Activated T-cell treated with anti-CD3 and anti-CD28 coated beads, Interleukin-2, amount 50 U/mL, for 4 hours (primary cell): ENCODE data around the gene PRODH. TPM values are rescaled to one million over a fixed set of nuclear protein-coding genes. Genes with fewer than 3 reads are reported as not detected.
"Not testable (repeated sequence)": the region's sequence is repeated elsewhere in the genome, so short reads cannot be mapped to it uniquely, and the experiment has no call there.

Experiments used
- ATAC-seq, 2 donors: fragments of 200-7000 bp; cut with Tn5 transposase; one replicate each; pipeline ENCODE4 v1.10.0; 2021
- DNase-seq: peaks from one replicate; pipeline ENCODE4 v3.0.0-alpha.2; 2020
- H3K27me3 Mint-ChIP-seq: one replicate; pipeline ENCODE4 v1.8.0; 2021; ENCODE audit warnings: low read depth, mixed read lengths
- H3K36me3 Mint-ChIP-seq: one replicate; pipeline ENCODE4 v1.8.0; 2022; ENCODE audit warnings: mixed read lengths; ENCODE audit not compliant: insufficient read depth
- H3K4me1 Mint-ChIP-seq: one replicate; pipeline ENCODE4 v1.8.0; 2021; ENCODE audit warnings: low read depth, mixed read lengths
- H3K4me3 Mint-ChIP-seq: one replicate; pipeline ENCODE4 v1.8.0; 2021; ENCODE audit warnings: mild to moderate bottlenecking, moderate library complexity, mixed read lengths
- H3K9me3 Mint-ChIP-seq: one replicate; pipeline ENCODE4 v1.8.0; 2021; ENCODE audit warnings: mixed read lengths
- total RNA-seq, 3 donors: library from RNA; stranded (reverse); gene quantifications; one replicate each; pipeline ENCODE4 v1.2.1, GENCODE V29; 2021

The PRODH gene
- total RNA-seq, 3 donors from 2014 or later, result 0.16 to 0.40 (median 0.19) TPM

DNA sequence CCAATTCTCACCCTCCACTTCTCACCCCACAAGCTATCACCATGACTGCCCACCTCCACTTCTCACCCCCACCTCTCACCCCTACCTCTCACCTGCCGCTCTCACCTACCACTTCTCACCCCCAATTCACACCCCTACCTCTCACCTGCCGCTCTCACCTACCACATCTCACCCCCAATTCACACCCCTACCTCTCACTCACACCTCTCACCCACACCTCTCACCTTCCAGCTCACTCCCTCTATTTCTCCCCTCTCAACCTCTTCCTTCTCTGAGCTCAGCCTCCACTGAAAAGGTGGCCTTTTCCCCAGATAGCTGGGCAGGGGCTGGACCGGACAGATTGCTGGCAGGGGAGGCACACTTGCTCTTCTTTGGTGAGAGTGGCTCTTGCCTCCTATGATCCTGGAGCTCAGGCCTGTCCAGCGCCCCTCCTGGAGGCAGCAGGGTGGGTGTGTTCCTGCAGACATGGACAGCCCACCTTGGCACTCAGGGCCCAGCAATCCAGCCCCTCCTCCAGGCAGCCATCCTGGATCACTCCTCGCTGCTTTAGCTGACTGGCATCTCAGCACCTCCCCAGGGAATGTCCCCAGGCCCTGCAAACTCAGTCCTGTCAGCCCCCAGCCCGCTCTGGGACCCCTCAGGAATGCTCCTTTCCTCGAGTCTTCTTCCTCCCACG lies 25.7 kb upstream of the PRODH start:
- not testable (repeated sequence) for H3K36me3 Mint-ChIP-seq, DNase-seq, H3K4me3 Mint-ChIP-seq, H3K27me3 Mint-ChIP-seq, H3K9me3 Mint-ChIP-seq, H3K4me1 Mint-ChIP-seq, ATAC-seq

DNA sequence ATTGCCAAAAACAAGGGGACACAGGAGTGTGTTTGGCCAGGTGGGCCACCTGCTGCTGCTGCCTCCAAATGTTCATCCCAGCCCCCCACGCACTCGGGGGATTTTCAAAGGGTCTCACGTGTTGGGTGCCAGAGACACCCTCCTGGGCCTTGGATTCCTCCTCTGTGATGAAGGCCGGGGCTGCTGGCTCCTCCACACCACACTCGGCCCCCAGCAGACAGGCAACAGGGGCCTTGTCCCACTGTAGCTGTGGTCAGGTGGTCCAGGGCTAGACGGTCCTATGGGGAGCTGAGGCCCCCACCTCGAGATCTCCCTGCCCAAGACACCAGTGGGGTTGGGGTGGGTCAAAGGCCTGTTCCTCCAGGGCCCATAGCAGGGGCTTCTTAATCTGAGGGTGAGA lies 25.1 kb upstream of the PRODH start:
- not testable (repeated sequence) for H3K36me3 Mint-ChIP-seq, H3K4me3 Mint-ChIP-seq, H3K27me3 Mint-ChIP-seq, ATAC-seq, H3K4me1 Mint-ChIP-seq, H3K9me3 Mint-ChIP-seq, DNase-seq

DNA sequence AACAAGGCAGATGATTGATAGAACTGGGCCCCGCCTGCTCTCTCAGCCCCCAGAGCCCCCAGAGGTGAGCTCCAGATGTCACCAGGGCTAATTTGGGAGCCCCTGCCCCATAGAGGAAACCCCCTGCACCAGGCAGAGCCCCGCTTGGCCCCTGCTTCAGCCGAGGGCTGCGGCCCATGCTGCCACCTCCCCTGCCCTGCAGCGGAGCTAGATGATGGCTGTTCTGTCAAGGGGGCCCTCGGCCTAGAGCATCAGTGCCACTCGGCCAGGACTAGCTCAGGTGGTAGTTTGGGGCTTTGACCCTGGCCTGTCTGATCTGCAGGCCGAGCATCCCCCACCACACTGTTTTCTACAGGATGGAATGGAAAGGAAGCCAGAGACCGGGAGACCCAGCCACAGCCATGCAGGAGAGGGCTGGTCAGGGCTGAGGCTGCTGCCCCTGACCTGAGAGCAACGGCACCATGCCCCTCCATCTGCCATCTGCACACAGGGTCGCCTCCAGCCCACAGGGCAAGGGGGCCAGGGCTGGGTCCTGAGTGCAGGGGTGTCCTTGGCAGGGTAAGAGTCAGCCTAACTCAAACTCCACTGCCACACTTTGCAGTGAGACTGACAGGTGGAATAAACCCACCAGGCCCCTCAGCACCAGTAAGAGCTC lies 24.2 kb upstream of the PRODH start:
- not testable (repeated sequence) for H3K4me3 Mint-ChIP-seq, H3K4me1 Mint-ChIP-seq, ATAC-seq, DNase-seq, H3K9me3 Mint-ChIP-seq, H3K36me3 Mint-ChIP-seq, H3K27me3 Mint-ChIP-seq

DNA sequence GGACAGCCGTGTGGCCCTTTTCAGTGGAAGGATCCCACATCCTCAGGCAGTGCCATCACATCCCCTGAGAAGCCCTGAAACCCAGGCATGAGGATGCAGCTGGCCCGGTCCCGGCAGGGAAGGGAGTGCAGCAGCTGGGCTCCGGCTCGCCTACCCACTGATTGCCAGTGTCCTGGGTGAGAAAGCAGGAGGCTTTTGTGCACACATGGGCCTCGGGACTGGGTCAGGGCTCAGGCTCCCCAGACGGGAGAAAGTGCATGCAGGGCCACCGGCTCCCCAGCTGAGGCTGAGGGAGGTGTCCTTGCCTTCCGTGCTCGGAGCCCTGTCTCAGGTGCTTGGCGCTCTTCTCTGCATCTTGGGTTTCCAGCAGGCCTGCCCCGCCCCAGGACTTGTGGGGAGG lies 23.6 kb upstream of the PRODH start:
- H3K36me3 Mint-ChIP-seq, DNase-seq: not testable (repeated sequence)

DNA sequence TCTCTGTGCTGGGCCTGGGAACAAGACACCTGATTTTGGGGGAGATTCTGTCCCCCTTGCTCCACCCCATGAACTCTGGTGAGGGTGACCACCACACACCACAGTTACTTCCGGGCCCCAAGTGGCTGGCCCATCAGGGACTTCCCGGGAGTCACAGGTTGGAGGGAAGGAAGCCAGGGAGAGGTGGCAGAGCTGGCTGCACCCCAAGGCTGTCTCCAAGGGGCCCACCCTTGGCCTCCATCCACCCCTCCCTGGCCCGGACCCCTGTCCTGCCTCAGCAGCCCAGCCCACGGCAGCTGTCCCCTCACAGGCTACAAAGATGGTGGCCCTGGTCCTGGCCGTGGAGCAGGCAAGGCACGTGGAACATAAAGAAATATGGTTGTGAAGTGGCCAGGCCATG lies 23.2 kb upstream of the PRODH start:
- not testable (repeated sequence) for H3K27me3 Mint-ChIP-seq, H3K36me3 Mint-ChIP-seq, DNase-seq, H3K4me1 Mint-ChIP-seq, H3K4me3 Mint-ChIP-seq, ATAC-seq, H3K9me3 Mint-ChIP-seq

More for the DNA sequence above, 23.6 kb upstream of the PRODH start:
- H3K4me3 Mint-ChIP-seq, ATAC-seq, H3K4me1 Mint-ChIP-seq, H3K27me3 Mint-ChIP-seq, H3K9me3 Mint-ChIP-seq: not testable (repeated sequence)

DNA sequence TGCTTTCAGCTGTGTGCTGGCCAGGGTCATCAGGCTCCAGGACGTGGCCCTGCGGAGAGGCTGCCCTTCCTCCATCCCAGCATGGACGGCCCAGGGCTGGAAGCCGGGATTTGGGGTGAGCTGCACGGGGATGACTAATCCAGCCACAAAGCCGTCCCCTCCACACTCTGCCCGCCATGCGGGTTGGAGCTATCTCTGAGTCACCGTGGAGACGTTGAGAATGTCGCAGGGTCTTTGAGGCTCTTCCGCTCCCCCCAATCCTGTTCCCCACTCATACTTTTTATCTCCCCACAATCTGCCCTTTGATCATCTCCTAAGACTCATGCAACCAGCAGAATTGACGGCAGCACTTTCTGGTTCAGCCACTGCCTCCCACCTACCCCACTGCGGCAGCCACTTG lies 22.6 kb upstream of the PRODH start:
- not testable (repeated sequence) for DNase-seq, H3K27me3 Mint-ChIP-seq, H3K9me3 Mint-ChIP-seq, H3K4me1 Mint-ChIP-seq, H3K36me3 Mint-ChIP-seq, H3K4me3 Mint-ChIP-seq
- ATAC-seq, result peak; percentile 62 to 65

DNA sequence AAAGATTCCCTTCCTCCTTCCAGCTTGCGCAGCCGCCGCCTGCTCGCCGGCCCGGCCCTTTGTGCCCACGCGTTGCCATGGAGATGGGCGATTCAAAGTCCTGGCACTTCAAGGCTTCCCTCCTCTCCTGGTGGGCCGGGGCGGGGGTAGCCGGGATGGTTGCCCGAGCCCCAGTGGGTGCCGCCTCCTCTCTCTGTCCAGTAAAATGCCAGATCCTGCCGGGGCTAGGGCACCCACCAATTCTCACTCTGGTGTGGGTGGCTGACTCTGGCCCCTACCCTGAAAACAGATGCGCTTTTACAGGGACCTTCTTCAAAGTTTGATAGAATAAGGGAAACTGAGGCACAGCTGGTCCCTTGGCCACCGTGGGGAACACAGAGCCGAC lies 22.2 kb upstream of the PRODH start:
- H3K4me1 Mint-ChIP-seq, DNase-seq, ATAC-seq, H3K9me3 Mint-ChIP-seq, H3K36me3 Mint-ChIP-seq, H3K27me3 Mint-ChIP-seq, H3K4me3 Mint-ChIP-seq: not testable (repeated sequence)

DNA sequence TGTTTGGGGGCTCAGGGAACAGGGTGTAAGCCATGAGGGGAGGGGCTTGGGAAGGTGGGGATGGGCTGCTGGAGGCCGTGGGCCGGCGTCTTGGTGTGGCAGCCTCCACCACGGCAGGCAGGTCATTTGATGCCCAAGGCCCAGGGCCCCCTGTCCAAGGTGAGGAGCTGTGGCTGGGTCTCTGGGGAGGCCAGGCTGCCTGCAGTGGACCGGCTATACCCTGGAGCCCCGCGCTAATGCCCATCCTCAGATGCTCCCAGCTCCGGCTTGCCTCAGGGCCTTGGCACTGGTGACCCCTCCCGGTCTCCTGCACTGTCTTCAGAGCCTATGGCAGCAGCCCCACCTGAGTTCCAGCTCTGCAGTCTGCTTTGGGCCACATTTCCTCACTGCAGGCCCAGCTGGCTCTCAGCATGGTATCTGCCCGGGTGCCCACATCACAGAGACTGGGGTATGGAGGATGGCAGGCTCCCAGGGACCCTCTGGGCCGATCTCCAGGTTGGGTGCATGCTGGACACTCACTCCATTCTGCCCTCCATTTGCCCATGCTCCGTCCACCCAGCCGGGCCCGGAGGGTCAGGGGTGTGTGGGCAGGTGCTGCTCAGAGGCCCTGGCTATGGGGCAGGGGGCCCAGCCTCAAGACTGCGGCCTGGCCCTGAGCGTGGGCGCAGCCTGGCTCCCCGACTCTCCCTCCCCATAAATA lies 21.7 kb upstream of the PRODH start:
- H3K9me3 Mint-ChIP-seq, ATAC-seq, DNase-seq: not testable (repeated sequence)

DNA sequence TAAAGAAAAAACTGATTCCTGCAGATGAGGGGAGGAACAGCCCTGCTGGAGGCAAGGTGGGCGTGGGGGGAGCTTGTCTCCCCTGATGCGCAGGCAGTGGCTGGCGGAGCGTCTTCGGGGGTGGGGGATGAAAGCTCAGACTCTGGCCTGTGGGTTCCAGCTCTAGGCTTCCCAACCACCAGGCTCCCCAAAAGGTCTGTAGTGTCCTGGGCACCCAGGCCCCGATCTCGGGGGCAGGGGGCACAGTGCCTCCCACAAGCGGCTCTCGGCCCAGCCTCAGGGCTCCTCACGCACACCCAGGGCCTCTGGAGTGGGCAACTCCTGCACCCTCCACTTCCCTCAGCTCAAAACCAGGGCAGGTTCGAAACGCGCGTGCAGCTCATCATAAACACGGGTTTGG lies 20.9 kb upstream of the PRODH start:
- not testable (repeated sequence) for ATAC-seq, H3K9me3 Mint-ChIP-seq, H3K36me3 Mint-ChIP-seq, H3K4me1 Mint-ChIP-seq, H3K4me3 Mint-ChIP-seq, DNase-seq, H3K27me3 Mint-ChIP-seq

More for the DNA sequence above, 21.7 kb upstream of the PRODH start:
- H3K27me3 Mint-ChIP-seq, H3K4me1 Mint-ChIP-seq, H3K4me3 Mint-ChIP-seq, H3K36me3 Mint-ChIP-seq: not testable (repeated sequence)

DNA sequence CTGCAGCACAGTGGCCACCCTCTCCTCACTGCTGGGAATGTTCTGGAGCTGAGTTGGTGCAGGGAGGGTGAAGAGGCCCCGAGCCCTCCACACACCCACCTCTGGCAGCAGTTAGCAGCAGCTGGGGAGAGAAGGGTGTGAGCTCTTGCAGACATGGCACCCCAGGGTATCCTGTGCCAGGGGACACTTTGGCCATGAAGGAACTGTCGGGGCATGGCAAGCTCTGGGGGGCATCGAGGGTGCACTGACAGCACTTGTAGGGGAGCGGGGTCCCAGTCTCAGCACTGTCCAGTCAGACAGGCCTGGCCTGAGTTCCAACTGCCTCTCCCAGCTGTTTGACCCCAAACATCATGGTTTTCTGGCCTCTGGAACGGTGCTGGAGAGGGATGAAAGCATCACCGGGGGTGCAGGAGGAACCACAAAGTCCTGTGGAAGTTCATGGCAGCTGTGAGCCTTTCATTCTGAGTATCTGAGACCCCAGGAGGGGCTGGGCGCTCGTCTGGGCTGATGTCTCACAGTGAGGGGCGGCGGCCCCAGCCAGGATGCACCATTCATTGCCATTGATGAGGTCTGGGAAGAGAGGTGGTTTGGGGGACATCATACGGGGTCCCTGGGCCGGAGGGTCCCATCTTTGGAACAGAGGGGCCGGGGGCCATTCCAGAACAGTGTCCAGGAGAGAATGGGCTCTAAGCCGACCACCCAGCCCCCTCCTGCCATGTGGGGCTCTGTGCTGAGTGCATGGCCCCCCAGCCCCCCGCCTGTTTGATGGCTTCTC lies 20.2 kb upstream of the PRODH start:
- H3K27me3 Mint-ChIP-seq, result peaks cover 11% of the 10 kb centered on the region
- not testable (repeated sequence) for H3K9me3 Mint-ChIP-seq, H3K36me3 Mint-ChIP-seq, ATAC-seq, H3K4me3 Mint-ChIP-seq, DNase-seq, H3K4me1 Mint-ChIP-seq

DNA sequence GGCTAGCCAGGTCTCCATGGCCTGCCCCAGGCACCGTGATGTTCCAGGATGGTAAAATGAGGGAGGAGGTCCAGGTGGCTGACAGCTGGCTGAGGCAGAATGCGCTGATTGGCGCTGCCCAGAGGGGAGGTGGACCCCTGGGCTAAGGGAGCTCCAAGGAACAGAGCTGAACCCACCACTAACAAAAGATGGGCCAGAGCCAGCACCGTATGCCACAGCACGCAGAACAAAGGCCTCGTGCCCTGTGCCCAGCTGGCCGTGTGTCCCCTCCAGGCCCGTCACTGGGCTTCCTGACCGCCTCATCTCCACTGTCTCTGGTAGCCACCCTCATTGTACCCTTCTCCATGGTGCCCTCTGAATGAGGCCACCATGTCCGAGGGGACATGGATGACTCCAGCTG lies 19.6 kb upstream of the PRODH start:
- Mint-ChIP-seq H3K4me1 (peaks cover 2% of the 10 kb centered on the region), H3K27me3 (peaks cover 14% of the 10 kb centered on the region), H3K36me3 (no peaks in the 10 kb centered on the region), H3K4me3 (no peak overlapping the region), H3K9me3 (no peaks in the 10 kb centered on the region)
- DNase-seq (no peak), ATAC-seq (no peak)

DNA sequence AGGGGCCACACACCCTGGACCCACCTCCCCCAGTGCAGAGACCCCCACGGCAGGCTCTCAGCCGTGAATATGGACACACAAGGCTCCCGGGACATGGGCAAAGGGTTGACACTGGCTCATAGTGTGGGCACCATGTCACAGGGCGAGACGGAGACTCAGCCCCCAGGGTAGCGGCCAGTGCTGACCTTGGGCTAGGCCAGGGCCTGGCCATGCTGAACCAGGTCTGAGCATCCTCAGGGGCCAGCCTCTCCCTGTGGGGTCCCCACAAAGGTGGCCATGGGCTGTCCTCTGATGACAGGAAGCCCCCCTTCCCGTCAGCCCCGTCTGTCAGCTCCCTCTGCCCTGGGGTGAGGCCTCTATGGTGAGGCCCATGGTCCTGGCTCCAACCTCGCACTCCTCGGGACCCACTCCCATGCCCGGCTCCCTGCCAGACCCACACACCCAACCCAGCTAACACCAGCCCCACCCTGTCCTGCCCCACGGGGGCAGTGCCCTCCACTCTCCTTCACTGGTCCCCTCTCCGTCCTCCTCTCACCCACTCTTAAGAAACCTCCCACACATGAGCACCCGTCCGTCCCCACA lies 19.0 kb upstream of the PRODH start:
- H3K27me3 Mint-ChIP-seq, result peaks cover 18% of the 10 kb centered on the region
- no peak for ATAC-seq
- no peaks in the 10 kb centered on the region for H3K9me3 Mint-ChIP-seq
- H3K4me1 Mint-ChIP-seq, result peaks cover 2% of the 10 kb centered on the region
- H3K36me3 Mint-ChIP-seq, result no peaks in the 10 kb centered on the region
- DNase-seq, result no peak
- no peak overlapping the region for H3K4me3 Mint-ChIP-seq

DNA sequence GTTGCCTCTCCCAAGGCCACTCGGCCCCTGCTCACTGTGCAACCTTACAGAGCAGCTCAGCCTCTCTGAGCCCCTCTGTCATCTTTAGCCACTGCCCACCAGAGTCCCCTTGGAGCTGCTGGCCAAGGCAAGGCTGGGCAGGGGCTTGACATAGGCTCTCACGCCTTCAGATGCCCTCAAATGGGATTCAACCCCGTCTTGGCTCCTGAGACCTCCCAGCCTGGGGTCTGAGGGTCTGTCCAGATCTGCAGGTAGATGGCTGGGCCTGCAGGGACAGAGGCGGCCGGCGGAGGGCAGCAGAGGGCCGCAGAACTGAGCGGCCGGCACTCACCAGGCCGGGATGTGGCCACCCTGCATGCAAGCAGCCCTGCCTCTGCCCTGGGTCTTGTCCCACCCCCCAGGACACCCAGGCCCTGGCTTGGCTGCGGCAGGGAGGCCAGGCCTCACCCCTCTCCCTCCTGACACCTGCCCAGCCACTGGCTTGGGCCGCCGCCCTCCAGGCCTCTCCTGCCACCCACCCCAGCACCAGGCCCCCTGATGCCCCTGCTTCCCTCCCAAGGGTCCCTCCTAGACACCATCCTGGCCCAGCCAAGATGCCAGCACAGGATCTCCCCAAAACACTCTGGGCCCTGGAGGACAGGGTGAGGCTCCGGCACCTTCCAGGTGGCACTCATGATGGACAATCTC lies 18.4 kb upstream of the PRODH start:
- not testable (repeated sequence) for H3K9me3 Mint-ChIP-seq, H3K36me3 Mint-ChIP-seq, H3K4me1 Mint-ChIP-seq, H3K4me3 Mint-ChIP-seq
- peaks cover 23% of the 10 kb centered on the region for H3K27me3 Mint-ChIP-seq
- ATAC-seq (peak; percentile 67 to 74), DNase-seq (peak; percentile 41)

DNA sequence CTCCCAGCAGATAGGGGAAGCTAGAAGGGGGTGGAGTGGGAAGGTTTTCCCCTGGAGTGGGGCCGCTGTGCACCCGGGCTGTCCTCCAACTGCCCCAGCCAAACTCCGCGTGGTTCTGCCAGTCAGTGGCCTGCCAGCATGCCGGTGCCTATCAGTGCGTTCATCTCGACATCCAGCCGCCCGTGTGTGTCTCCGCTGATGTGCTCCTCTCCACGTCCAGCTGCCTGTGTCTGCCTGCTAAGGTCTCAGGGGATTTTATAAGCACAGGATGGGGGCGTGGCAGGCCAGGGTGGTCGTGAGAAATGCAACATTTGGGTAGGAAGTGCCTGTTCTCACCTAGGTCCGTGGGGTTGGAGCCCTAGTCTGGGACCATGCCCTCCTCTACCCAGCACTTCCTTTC lies 17.0 kb upstream of the PRODH start:
- peaks cover 26% of the 10 kb centered on the region for H3K27me3 Mint-ChIP-seq
- H3K4me3 Mint-ChIP-seq, H3K36me3 Mint-ChIP-seq, H3K9me3 Mint-ChIP-seq, H3K4me1 Mint-ChIP-seq, ATAC-seq, DNase-seq: not testable (repeated sequence)
